B cell (primary cell): Measurements from ENCODE around the gene GSG1L.

Experiments used
- EZH2 ChIP-seq: IDR thresholded peaks from 2 replicates; pipeline ENCODE4 v1.6.1; 2012; ENCODE audit warnings: borderline replicate concordance, low read depth, mild to moderate bottlenecking, moderate library complexity, low read length; ENCODE audit not compliant: insufficient read depth, poor library complexity, severe bottlenecking
- TF ChIP-seq, protein P1 (sequence below): fragments of 200-600 bp; IDR thresholded peaks from one replicate; pipeline ENCODE4 v1.8.0; 2022; ENCODE audit warnings: antibody characterized with exemption, mild to moderate bottlenecking

DNA sequence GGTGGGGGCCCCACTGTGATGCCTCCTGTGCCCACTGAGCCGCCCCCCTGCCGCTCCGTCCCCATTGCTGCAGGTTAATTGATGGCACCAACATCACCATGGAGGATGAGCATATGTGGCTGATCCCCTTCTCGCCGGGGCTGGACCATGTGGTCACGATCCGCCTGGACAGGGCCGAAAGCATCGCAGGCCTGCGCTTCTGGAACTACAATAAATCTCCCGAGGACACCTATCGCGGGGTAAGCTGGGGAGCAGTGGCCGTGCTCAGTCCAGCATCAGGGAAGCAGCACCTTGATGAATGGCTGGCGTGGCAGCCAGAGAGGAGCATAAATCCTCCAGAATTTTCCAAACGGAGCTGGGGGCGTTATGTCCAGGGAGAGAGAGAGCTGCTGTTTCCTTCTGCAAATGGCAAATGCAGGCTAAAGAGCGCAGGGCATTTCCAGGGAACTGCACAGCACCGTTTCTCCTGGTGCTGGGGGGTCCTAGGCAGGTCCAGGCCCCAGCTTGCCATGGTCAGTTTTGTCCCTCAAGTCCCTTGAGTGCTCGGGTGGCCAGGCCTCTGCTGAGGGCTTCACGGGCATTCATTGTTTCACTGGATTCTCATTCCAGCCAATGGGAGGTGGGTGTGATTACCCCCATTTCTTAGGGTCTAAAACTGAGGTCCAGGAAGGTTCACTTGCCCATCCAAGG is 297.1 kb downstream of the GSG1L start:
- TF ChIP-seq, protein P1, sequence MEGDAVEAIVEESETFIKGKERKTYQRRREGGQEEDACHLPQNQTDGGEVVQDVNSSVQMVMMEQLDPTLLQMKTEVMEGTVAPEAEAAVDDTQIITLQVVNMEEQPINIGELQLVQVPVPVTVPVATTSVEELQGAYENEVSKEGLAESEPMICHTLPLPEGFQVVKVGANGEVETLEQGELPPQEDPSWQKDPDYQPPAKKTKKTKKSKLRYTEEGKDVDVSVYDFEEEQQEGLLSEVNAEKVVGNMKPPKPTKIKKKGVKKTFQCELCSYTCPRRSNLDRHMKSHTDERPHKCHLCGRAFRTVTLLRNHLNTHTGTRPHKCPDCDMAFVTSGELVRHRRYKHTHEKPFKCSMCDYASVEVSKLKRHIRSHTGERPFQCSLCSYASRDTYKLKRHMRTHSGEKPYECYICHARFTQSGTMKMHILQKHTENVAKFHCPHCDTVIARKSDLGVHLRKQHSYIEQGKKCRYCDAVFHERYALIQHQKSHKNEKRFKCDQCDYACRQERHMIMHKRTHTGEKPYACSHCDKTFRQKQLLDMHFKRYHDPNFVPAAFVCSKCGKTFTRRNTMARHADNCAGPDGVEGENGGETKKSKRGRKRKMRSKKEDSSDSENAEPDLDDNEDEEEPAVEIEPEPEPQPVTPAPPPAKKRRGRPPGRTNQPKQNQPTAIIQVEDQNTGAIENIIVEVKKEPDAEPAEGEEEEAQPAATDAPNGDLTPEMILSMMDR, result no peak
- TF ChIP-seq EZH2, result no peak
